HL-60/S4 (cell line): ENCODE data around the gene ARAP3.

Experiments used
- in situ Hi-C: fragments of 300-500 bp; cut with MboI; formaldehyde crosslinking; loops from 2 replicates; pipeline ENCODE4 v1.14.3; 2022; ENCODE audit warnings: low sequenced_read_pairs

The ARAP3 gene

DNA sequence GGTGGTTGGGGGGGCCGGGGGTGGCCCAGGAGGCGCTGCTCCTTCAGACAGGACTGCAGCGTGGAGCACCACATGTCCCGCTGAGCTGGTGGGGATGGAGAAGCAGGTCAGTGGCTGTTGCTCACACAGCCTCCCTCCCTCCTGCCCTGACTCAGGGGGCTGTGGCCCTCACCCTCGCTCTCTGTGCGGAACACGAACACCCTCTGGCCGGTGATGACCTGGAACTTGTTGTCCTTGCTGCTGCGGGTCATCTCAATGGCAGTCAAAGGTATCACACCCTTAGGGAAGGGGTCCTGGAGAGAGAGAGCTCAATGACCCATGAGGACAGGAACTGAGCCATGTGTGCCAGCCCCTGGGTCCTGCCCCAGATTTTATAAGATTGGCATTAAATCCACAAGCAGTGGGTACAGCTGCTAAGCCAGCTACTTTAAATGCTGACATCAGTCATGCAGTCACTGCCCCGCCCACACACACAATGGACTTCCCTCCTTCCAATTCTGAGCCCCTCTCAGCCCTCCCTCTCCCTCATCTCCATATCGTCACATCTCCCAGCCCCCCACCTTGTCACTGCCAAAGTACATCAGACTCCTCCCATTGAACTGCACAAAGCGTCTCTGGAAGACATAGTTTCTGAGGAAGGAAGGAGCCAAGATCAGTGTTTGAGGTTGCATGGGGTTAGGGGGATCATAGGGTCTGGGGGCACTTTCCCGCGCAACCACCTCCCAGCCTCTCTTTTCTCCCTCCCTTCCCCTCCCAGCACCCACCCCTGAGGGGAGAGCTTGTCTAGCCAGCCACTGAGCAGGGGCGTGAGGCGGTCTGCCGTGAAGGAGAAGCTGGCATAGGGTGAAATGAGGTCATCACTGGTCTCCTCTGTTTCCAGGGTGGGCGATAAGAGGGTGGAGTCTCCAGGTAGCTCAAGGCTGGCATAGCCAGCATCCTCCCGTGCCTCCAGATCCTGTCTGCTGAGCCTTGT, 8.9 kb downstream of the ARAP3 start:
- in situ Hi-C loops, result no loop called here

DNA sequence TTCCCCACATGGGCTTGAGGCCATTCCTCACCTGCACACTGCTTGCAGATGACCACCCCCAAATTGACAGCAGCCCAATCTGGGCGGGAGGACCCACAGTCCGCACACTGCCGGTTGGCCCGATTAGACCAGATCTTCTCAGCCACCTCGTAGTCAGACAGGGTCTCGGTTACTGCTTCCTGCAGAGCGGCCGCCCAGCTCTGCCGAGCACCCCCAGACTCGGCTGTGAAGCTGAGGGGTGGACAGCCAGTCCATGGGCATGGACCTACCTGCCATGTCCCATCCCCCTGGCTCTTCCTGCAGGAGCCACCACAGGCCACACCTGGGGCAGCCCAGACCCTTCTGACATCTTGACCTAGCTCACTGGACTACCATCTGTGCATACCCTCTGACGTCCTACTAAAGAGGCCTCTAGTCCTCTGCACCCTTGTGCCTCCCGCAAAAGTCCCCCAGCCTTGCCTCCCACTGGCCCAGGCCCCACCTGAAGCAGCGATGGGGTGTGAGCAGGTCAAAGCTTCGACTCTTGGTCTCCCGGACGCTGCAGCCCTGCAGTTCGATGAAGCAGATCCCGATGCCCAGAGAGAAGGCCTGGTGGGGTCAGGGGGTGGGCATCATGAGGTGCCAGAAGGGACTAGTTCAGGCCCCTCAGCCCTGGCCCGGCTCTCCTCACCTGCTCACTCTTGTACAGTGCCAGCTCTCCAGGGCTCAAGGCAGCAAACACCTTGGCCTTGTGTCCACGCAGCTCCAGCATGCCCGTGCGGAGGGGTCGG, 9.8 kb downstream of the ARAP3 start:
- in situ Hi-C loops, result no loop called here

DNA sequence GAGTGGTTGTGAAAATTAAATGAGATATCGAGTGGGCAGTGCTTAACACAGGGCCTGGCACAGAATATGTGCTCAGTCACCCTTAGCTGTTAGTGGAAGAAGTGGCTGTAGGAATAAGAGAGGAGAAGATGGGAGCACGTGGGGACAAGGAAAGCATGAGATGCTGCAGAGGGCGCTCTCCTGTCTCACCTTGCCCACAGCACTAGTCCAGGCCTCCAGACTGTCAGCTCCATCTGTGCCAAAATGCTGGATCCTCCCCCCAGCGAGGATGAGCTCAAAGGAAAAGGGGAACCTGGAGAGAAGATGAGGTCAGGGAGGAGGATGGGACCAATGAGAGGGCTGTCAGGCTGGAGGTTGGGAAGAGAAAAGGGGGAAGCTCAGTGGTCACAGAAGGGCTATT, 12.5 kb downstream of the ARAP3 start:
- in situ Hi-C loops, result no loop called here

DNA sequence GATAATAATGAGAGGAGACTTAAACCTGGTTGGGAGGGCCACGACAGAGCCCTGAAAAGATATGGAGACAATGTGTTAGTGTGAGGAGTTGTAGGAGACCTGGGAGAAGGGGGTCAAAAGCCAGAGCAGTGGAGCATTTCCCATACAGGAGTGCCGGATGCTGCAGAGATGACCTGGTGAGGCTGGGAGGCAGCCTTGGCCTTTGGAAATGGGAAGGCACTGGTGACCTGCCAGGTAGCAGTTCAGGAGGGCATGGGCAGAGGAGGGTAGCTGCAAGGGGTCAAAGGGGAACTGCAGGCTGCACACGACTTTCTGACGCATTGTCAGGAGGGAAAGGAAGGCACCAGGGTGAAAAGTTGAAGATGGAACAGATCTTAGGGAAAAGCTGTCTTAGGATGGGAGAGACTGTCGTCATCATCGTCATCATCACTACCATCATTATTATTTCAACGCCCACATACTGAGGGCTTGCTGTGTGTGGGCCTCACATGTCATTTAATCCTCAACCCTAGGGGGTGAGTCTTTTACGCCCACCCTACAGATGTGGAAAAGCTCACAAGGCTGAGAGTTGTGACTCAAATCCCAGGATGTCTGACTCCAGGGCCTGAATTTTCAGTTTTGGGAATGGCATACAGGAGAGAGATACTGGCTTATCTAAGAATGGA, 13.3 kb downstream of the ARAP3 start:
- in situ Hi-C loops, result no loop called here

DNA sequence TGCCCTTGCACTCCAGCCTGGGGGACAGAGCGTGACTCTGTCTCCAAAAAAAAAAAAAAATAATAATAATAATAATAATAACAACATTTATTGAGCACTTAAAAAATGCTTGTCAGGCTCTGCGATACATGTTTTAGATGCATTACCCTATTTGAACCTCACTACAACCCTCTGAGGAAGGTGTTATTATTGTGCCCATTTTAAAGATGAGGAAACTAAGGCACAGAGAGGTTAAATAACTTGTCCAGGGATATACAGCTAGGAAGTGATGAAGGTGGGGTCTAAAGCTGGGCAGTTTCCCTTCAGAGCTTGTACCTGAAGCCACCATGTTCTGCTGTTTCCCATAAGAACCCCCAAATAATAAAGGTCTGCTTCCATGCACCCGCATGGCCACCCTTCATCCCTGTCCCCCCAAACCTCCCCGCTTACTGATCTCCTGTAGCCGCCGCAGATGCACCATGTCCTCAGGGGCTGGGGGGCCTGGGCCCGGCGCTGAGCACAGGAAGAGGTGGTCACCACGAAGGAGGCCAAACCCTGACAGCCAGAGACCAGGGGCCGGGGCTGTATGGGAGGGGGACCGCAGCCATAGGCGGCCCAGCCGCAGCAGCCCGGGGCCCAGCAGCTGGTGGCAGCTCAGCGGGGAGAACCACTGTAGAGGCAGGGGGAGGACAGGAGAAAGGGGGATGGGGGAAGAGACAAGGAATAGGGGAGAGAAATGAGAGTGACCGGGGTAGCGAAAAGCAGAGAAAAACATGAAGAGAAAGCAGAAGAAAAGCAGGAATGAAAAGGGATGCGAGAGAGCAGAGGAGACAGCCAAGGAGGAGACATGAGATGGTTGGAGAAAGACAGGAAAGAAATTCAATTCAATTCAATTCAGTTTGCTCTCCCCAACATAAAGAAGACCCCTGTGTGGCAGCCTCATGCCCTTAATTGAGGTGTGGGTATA, 15.8 kb downstream of the ARAP3 start:
- in situ Hi-C loops, result no loop called here

DNA sequence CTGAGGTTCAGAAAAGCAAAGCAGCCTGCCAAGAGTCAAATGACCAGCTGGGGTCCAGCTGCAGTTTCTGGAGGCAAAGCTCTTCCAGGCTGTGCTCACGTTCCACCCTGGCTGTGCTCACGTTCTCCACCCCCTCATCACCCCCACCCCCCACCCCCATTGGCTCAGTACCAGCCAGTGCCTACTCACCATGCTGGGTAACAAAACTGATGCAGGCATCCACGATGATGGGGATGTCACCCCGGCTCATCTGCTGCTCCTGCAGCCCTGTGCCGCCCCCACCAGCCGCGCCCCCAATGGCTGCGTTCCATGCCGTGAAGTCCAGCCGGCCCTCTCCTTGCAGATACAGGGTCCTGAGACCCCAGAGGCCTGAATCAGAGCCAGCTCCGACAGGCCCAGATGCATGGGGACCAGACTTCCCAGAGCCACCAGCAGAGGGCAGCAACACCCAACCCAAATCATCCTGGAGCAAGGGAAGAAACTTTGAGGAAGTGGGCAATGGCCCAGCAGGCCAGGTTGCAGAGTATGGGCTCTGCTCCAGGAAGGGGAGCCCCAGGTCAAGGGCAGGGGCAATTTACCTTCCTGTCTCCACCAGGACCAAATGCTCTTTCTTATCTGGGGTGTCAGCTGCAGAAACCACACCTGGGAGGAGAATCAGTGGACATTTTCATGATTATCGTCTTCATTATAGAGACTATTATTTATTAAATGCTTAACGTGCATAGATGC, 17.1 kb downstream of the ARAP3 start:
- in situ Hi-C loops, result no loop called here

DNA sequence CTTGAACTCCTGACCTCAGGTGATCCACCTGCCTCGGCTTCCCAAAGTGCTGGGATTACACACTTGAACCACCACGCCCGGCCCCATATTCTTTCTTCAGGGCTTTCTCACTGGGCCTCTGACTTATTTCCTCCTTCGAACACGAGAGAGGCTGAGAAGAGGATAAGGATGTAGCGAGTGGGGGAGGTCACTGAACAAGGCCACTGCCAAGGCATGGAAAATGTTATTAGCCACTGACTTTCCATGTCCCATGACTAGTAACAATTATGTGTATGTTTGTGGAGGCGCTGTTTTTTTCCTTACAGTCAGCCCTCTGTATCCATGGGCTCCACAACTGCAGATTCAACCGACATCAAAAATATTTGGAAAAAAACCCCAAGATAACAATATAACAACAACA, 18.5 kb downstream of the ARAP3 start:
- in situ Hi-C loops, result no loop called here

DNA sequence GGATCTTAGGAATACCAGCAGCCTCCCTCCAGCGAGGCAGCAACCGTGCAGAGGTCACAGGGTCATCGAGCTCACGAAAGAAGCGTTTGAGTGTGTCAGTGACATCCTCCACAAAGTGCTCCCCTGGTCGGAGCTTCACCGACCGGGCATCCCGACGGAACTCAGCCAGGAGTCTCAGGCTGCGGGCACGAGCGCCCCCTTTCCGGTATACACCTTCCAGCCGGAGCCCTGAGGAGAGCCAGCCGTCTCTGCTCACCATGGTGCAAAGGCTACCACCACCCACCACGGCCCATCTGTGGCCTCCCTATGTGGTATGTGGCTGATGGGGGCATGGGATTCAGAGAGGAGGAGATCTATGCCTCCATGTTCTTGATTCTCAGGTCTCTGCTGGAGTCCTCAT, 20.0 kb downstream of the ARAP3 start:
- in situ Hi-C loops, result no loop called here

DNA sequence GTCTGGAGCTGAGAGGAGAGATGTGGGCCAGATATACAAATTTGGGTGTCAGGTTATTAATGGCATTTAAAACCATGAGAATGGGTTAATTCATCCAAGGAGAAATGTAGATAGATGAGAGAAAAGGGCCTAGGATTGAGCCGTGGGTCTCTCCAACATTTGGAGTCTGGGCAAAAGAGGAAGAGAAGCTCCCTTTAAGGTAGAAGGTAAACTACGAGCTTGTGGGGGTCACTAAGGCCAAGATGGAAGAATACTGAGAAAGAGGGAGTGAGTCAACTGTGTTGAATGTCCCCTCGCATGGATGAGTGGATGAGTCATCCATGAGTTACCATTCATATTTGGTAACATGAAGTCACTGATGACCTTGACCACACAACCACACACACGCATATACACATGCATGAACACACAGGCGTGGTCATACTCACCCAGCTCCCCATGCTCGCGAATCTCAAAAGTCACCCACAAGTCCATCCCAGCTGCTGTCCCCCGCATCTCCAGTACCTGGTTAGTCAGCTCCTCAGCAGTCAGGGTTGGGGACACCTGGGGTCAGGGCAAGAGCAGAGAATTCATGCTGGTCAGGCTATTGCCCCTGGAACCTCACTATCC, 24.0 kb downstream of the ARAP3 start:
- in situ Hi-C loops, result no loop called here

DNA sequence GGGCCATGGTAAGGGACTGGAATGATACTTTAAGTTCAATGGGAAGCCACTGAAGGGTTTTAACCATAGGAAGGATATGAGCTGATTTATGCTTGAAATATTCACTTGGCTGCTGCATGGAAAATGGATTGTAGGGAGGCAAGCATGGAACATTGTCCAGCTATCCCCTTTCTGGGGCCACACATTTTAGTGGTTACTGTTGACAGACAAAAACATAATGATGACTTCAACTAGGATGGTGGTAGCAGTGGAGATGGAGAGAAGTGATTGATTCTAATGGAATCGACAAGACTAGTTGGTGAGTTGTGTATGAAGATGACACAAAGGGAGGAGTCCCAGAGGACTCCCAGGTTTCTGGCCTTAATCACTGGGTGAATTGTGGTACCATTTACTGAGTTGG, 24.6 kb downstream of the ARAP3 start:
- in situ Hi-C loops, result no loop called here

DNA sequence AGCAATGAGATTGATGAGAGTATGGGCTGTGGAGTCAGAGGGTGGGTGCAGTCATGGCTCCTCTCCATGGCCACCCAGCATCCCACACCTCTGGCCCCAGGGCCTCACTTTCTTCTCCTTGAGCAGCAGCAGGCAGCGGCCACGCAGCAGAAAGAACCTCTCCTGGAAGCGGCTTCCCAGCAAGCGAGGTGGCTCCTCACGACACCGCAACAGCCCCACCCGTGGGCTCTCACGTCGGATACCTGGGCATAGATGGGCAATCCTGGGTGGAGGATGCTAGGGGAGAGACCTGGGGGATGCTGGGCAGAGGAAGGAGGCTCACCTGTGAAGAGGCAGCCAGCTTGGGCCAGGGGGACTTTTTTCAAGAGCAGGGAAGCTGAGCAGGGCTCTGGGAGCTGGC, 25.6 kb downstream of the ARAP3 start:
- in situ Hi-C loops, result no loop called here

DNA sequence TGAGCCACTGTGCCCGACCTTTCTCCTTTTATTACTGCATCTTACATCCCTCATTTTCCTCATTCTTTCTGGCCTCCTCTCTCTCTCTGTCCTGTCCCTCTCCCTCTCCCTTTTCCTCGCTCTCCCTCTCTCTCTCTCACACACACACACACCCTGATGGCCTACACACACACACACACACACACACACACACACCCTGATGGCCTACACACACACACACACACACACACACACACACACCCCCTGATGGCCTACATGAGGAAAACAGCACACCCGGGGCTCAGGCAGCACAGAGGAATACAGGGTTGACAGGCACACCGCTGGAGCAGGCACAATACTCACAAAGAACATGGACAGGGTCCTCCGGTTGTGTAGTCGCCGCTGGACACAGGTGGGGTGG, 27.0 kb downstream of the ARAP3 start:
- in situ Hi-C loops, result no loop called here

DNA sequence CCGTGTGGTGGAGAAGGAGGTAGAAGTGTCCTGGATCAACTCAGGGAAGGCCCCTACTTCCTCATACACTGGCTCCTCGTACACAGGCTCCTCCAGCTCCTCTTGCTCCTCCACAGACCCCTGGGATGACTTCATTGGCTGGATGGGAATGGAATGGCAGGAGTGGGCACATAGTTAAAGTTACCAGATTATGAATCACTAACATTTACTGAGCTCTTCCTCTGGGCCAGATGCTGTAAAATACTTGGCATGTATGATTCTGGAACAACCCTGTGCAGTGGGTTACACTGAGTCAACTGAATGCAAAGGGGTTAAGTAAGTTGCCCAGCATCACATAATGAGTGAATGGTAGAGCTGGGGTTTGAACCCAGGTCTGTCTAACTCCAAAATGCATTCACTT, 27.7 kb downstream of the ARAP3 start:
- in situ Hi-C loops, result no loop called here

DNA sequence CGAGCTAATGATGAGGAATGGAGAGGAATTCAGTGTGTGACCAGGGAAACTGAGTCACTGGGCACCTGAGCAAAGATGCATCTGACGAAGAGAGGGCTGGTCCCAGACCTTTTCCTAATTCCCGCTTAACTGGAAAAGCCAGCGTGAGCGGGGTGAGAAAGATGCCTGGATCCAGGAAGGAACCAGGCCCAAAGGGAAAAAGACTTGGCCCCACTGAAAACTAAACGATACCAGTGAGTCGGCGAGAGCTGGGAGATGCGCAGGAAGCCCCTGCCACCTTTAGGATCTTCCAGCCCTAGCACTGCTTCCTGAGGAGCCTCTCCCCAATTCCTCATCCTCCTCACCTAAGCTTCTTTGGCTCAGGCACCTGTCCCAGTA, 30.3 kb downstream of the ARAP3 start:
- in situ Hi-C loops, result no loop called here

DNA sequence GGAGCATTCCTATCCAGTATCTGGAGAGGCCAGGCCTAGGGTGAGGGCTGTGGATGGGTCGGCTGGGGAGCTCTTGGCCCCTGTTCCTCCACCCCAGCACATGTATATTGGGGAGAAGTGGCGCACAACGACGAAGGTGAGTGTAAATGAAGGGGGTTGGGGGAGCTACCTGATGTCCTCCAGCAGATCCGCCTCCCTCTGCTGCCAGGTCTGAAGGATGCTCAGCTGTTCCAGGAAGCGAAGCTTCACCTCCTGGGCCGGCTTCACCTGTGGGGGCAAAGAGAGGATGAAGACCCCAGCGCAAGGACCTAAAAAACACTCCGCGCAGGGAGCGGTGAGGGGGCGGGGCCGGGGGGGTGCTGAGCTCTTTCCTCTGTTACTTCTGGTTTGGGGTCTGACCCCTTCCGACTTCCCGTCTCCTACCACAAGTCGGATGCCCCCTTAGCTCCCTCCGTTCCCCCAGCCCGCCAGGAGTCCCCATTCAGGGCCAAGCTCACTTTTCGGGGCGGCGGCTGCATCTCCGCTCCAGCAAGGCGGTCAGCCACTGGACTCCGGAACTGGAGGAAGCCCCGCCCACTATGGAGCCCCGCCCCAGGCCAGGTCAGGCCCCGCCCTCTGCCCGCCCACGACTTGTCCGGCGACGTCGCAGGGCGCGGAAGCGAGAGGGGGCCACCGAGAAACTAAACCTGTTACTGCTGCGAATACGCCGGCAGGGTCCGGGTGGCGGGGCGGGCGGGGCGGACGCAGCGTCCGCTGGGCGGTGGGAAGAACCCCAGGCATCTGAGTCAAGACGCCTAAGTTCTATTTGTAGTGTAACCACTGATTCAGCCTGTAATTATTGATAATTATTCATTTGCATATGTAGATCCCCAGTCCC, 30.9 kb downstream of the ARAP3 start, which contains the start of gene FCHSD1:
TSS of gene FCHSD1 (minus strand) at position 568 of the 877 bp plus-strand sequence. CDS start at position 518, 50 bp downstream.
- in situ Hi-C loops, result no loop called here

DNA sequence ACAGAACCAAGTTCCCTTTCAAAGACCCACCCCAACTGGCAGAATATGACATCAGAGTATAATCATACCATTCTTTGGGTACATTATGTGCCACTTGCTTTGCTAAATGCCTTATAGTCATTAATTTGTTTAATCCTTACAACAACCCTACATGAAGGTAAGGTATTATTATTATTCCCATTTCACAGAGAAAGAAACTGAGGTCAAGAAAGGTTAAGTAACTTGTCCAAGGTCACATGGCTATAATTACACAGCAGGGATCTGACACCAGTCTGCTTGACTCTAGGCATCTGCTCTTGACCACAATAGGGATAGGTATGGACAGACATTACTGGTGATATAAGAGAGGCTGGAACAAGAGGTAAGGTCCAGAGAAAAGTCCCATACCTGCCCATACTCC, 32.1 kb downstream of the ARAP3 start:
- in situ Hi-C loops, result no loop called here

DNA sequence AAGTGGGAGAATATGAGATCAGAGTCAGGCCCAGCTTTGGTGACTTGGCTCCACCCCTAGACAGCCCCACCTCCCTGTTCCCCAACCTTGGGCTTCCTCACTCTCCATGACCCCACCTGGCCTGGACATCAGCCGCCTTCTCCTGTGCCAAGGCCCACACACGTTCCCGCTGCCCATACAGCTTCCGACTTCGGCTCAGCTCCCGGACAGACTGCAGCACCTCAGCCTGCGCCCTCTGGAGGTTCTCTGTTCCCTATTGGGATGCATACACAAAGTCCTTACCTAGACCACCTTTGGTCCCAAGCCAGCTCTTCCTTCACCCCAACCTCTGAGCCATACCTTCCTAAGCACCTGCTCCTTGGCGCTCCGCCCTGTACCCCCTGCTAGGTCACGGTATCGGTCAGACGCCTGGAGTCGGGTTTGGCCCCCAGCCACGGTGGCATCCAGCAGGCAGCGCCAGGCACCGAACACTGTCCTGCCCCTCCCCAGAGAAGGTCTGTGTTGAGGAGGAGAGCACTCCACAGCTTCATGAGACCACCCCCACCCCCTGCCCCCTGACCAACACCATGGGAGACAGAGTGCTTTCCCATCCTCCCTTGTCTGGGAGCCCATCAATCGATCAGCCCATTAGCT, 32.9 kb downstream of the ARAP3 start:
- in situ Hi-C loops, result no loop called here

DNA sequence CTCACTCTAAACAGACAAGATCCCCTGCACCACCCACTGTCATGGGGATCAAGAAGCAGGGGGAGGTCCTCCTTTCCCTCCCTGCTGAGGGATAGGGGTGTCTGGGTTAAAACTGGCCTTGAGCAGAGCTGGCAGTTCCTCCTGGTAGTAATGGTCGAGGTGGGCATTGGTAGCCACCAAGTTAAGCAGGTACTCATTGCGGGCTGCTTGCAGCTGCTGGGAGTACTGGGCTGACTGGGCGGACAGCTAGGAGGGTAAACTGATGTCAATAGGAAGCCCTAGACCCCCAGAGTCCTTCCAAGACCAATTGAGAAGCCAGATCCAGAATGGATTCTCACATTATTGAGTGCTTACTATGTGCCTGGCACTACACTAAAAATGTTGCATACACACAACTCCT, 34.2 kb downstream of the ARAP3 start:
- in situ Hi-C loops, result no loop called here
